Fibroblast of villous mesenchyme (primary cell): Measurements from ENCODE around the gene IRF2. TPM values are rescaled to one million over a fixed set of nuclear protein-coding genes. Genes with fewer than 3 reads are reported as not detected.
A peak's percentile ranks its signal among the peaks of the same experiment; 100 is the strongest.

Experiments used
- DNase-seq: peaks from one replicate; pipeline ENCODE4 v3.0.0-alpha.2; 2010; ENCODE audit warnings: low read depth
- H3K4me3 ChIP-seq: 2 replicates; pipeline ENCODE4 v1.5.1; 2011; ENCODE audit warnings: low read depth, mild to moderate bottlenecking, low read length
- total RNA-seq: library from RNA; depleted of rRNA; stranded (reverse); fragments of >200 nt; gene quantifications from 2 replicates; pipeline ENCODE4 v1.2.3, GENCODE V29; 2012
- TF ChIP-seq, protein P1 (sequence below): IDR thresholded peaks from 2 replicates; pipeline ENCODE4 v1.5.1; 2012; ENCODE audit warnings: low read depth, mild to moderate bottlenecking, low read length; ENCODE audit not compliant: insufficient read depth

IRF2 gene
- total RNA-seq, 1 donor = 42.3 TPM

DNA sequence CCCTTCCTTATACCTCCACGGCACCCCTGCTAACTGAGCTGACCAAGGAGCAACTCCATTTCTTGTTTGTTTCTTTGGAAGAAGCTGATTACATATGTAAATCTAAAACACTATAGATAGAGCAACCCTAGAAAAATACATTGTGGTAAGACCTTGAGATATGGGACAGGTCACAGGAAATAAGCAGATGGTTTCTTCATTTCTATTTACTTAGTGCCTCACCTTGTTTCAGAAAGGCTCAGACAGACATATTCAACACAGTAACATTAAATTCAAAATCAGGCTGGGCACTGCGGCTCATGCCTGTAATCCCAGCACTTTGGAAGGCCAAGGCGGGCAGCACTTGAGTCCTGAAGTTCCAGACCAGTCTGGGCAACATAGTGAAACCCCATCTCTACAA, 47.3 kb downstream of the IRF2 start:
- no peak overlapping the region for H3K4me3 ChIP-seq
- TF ChIP-seq, protein P1, sequence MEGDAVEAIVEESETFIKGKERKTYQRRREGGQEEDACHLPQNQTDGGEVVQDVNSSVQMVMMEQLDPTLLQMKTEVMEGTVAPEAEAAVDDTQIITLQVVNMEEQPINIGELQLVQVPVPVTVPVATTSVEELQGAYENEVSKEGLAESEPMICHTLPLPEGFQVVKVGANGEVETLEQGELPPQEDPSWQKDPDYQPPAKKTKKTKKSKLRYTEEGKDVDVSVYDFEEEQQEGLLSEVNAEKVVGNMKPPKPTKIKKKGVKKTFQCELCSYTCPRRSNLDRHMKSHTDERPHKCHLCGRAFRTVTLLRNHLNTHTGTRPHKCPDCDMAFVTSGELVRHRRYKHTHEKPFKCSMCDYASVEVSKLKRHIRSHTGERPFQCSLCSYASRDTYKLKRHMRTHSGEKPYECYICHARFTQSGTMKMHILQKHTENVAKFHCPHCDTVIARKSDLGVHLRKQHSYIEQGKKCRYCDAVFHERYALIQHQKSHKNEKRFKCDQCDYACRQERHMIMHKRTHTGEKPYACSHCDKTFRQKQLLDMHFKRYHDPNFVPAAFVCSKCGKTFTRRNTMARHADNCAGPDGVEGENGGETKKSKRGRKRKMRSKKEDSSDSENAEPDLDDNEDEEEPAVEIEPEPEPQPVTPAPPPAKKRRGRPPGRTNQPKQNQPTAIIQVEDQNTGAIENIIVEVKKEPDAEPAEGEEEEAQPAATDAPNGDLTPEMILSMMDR = no peak
- no peak for DNase-seq

DNA sequence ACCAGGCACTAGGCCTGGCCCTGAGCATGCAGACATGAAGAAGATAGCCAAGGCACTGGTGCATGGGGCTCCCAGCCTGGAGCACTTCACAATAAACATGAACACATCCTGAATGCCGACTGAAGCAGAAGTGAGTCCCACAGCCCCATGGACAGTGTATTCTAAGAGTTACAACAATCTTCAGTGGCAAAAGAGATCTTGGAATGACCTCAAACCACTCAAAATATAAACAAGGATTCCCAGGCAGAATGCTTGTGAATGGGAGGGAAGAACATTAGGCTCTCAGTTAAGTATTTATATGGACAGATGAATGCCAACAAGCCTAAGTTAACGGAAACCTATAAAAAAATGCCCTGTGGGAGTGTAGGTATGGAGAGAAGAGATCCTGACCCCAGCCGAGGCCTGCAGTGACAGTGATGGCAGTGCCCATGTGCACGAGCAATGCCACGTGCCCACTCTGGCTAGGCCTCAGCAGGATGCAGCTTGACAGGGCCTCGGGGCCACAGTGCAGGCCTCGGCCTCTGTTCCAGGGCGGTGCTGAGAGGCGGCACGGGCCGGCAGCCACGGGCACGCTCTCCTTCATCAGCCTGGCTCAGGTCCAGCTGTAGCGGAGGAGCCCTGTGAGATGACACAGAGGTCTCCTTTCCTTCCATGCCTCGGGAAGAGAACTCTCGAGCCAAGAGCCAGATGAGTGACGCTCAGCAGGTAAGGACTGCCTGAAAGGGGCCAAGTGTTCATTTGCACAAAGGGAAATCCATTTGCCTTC, 49.2 kb downstream of the IRF2 start:
- DNase-seq = peak; percentile 91
- TF ChIP-seq, protein P1 = no peak
- H3K4me3 ChIP-seq = no peak overlapping the region

DNA sequence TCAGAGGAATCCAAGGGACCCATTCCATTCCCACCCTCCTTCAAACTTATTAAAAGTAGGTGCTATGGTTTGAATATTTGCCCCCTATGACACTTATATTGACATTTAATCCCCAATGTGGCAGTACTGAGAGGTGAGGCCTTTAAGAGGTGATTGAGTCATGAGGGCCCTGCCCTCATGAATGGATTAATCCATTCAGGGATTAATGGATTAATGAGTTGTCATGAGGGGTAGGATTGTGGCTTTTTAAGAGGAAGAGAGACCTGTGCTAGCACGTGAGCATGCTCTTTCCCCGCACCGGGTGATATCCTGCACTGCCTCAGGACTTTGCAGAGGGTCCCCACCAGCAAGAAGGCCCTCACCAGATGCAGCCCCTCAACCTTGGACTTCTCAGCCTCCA, 50.1 kb downstream of the IRF2 start:
- no peak overlapping the region for H3K4me3 ChIP-seq
- TF ChIP-seq, protein P1 = no peak
- DNase-seq = no peak

DNA sequence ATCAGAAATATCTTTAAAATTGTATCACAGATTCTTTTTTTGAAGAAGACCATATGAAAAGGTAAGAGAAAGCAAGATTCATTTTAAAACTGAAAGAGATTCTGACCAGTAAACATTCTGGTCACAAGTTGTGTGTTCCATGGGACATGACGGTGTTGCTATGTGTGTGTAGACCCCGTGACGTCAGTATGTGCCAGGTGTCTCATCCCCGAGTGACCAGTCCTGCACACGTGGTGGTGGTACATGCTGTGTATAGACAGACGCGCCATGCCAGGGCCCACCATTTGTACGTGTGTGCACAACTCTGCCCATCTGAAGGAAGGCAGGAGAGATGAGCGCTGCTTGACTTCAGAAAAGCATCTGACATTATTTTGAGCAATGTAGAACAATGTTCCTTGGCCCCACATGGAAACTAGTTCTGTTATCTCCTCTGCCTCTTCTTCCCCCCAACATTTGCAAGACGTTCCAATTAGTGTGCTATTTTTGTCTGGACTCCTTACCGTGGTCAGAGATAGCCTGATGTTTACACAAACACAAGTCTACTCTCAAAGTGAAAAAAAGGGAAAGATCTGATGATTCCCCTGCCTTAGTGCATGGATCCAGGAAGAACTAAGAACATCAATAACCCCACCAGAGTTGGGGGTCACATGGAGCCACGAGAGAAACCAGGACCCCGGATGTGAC, 51.2 kb downstream of the IRF2 start:
- H3K4me3 ChIP-seq = no peak overlapping the region
- TF ChIP-seq, protein P1 = no peak
- DNase-seq = no peak

DNA sequence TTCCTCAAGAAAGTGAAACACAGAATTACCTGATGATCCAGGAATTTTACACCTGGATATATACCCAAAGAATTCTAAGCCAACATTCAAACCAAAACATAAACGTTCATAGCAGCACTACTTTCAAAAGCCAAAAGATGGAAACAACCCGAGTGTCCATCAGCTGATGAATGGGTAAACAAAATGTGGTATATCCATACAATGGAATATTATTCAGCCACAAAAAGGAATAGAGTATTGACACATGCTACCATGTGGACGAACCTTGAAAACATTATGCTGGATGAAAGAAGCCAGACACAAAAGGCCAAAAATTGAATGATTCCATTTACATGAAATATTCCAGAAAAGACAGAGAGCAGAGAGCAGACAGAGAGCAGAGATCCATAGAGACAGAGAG, 52.0 kb downstream of the IRF2 start:
- TF ChIP-seq, protein P1 = no peak
- H3K4me3 ChIP-seq = no peak overlapping the region
- DNase-seq = no peak

DNA sequence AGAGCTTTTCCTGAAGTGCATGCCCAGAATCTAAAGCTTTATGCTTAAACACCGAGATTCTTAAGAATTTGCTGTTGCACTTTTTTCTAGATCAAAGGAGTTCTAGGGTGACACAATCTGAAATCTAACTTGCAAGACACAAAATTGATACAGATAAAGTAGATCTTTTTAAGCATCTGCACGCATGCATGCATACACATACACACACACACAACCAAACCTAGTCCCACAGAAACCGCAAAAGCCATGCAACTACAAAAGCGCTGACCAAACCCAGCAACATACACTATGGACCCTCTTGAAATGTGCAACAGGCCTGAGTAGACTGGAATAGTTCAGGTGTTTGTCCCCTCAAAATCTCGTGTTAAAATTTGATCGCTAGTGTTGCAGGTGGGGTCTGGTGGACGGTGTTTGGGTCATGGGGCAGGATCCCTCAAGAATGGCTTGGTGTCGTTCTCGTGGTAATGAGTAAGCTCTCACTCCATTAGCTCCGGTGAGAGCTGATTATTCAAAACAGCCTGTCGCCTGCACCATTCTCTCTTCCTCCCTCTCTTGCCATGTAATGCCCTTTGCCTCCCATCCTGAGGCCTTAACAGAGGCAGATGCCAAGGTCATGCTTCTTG, 52.7 kb downstream of the IRF2 start:
- TF ChIP-seq, protein P1 = no peak
- DNase-seq = no peak
- H3K4me3 ChIP-seq = no peak overlapping the region
